ENCODE measurements around the gene SPINK6.

- no peak for TF ChIP-seq CTCF (optimal IDR thresholded peaks at IDR 0.05 in 1 of 3, IDR thresholded peaks at IDR 0.05 in 1 of 3, conservative IDR thresholded peaks at IDR 0.05 in 1 of 3; ENCODE audit: extremely low read depth in 1 of 3, insufficient read depth in 2 of 3, low read length in 3 of 3)
- TF ChIP-seq EZH2 (IDR thresholded peaks at IDR 0.05; ENCODE audit: low read length): no peak
These were observed 58.4 kb downstream of the SPINK6 start for GRCh38 chr5:148261221-148261620.

All from keratinocyte (primary cell).